Body of pancreas (tissue), 4 donors: Measurements from ENCODE around the gene ANKEF1. TPM values are rescaled to one million over a fixed set of nuclear protein-coding genes. Genes with fewer than 3 reads are reported as not detected.

Experiments used
- ATAC-seq: fragments of 150-250 bp; one replicate; pipeline ENCODE4 v1.9.1; 2016
- DNase-seq, 4 donors: peaks; one replicate each; pipeline ENCODE4 v3.0.0-alpha.2; 2019
- H3K27ac ChIP-seq, 4 donors: fragments of 200-600 bp; sonication (generic); 1 replicate in 3 of 4; 2 replicates in 1 of 4; pipeline versions ENCODE4 v1.5.1 to v1.6.1; 2016 to 2019; ENCODE audit warnings: mild to moderate bottlenecking in 1 of 4, mixed read lengths in 1 of 4, moderate library complexity in 1 of 4
- H3K27me3 ChIP-seq, 2 donors: fragments of 200-600 bp; sonication (generic); one replicate each; pipeline ENCODE4 v1.6.0; 2016; ENCODE audit warnings: mild to moderate bottlenecking in 1 of 2
- H3K36me3 ChIP-seq, 2 donors: fragments of 200-600 bp; sonication (generic); replicated peaks in 1 of 2; 2 replicates each; pipeline ENCODE4 v1.5.1; 2016; ENCODE audit warnings: low read depth in 2 of 2; ENCODE audit not compliant: insufficient read depth in 1 of 2
- H3K4me1 ChIP-seq: fragments of 200-600 bp; sonication (generic); one replicate; pipeline ENCODE4 v1.6.0; 2016
- H3K4me3 ChIP-seq, 2 donors: fragments of 200-600 bp; sonication (generic); 1 replicate in 1 of 2; 2 replicates in 1 of 2; pipeline ENCODE4 v1.5.1; 2016 to 2019
- H3K9me3 ChIP-seq, 3 donors: fragments of 200-600 bp; sonication (generic); 1 replicate in 2 of 3; 2 replicates in 1 of 3; pipeline ENCODE4 v1.5.1; 2016
- CTCF ChIP-seq, 7 experiments: fragments of 450-650 bp in 4 of 7; fragments of 200-600 bp in 3 of 7; sonication (generic) in 3 of 7; IDR thresholded peaks; one replicate each; pipeline ENCODE4 v1.5.1; 2016 to 2019; ENCODE audit warnings: antibody characterized with exemption in 7 of 7
- POLR2A ChIP-seq, 3 donors: fragments of 450-650 bp; IDR thresholded peaks; one replicate each; pipeline ENCODE4 v1.6.1; 2016; ENCODE audit warnings: antibody characterized with exemption in 3 of 3, mild to moderate bottlenecking in 2 of 3
- WGBS, 2 donors: methylation state at CpG; one replicate each; pipeline ENCODE4 v1.1.5; 2017; 5-methylcytosine and 5-hydroxymethylcytosine counted together
- intact Hi-C: fragments of 100-400 bp; cut with DNase I; formaldehyde crosslinking; loops from one replicate; pipeline ENCODE4 v1.15.1; 2023
- total RNA-seq, 2 donors: library from RNA; depleted of rRNA; stranded (reverse); fragments of >200 nt; gene quantifications; one replicate each; pipeline ENCODE4 v1.1.0, GENCODE V29; 2016

ANKEF1 gene
- total RNA-seq, 2 donors from 2014 or later = 5.9 to 6.2 TPM

GRCh38 chr20:10040070-10040975 lies 5.5 kb downstream of the ANKEF1 start:
- Histone ChIP-seq H3K9me3 (no peaks in the 10 kb centered on the region), H3K4me3 (no peak overlapping the region), H3K36me3 (no peaks in the 10 kb centered on the region), H3K27me3 (no peaks in the 10 kb centered on the region), H3K4me1 (peaks cover 31% of the 10 kb centered on the region), H3K27ac (peak overlapping the region in 1 of 4 donors; percentile 24)
- TF ChIP-seq POLR2A (IDR thresholded peaks at IDR 0.05) (no peak), CTCF (IDR thresholded peaks at IDR 0.05) (no peak)
- intact Hi-C loops = no loop called here
- 44 to 45% methylated on average over 5 of the region's 5 CpGs for WGBS, 2 donors
- no peak for ATAC-seq
- no peak for DNase-seq

- H3K4me1 ChIP-seq = peaks cover 15% of the 10 kb centered on the region
- ATAC-seq (no peak), DNase-seq (no peak)
- no peaks in the 10 kb centered on the region for H3K36me3 ChIP-seq
- TF ChIP-seq POLR2A (IDR thresholded peaks at IDR 0.05) (no peak), CTCF (IDR thresholded peaks at IDR 0.05) (no peak)
- WGBS, 2 donors = 36 to 41% methylated on average over 3 of the region's 3 CpGs
- H3K27me3 ChIP-seq = no peaks in the 10 kb centered on the region
- H3K4me3 ChIP-seq = no peak overlapping the region
- intact Hi-C loops = no loop called here
- H3K9me3 ChIP-seq = no peaks in the 10 kb centered on the region
- H3K27ac ChIP-seq = peak overlapping the region in 1 of 4 donors; percentile 32
These were observed 7.3 kb downstream of the ANKEF1 start for GRCh38 chr20:10042086-10042485.

- ATAC-seq (no peak), DNase-seq (peak in 1 of 4 donors; percentile 38)
- WGBS, 2 donors = 26 to 33% methylated on average over 4 of the region's 4 CpGs
- peaks cover 6% of the 10 kb centered on the region for H3K4me1 ChIP-seq
- H3K36me3 ChIP-seq = no peaks in the 10 kb centered on the region
- H3K9me3 ChIP-seq = no peaks in the 10 kb centered on the region
- no peak overlapping the region for H3K27ac ChIP-seq
- no peaks in the 10 kb centered on the region for H3K27me3 ChIP-seq
- no peak overlapping the region for H3K4me3 ChIP-seq
- no peak for TF ChIP-seq POLR2A (IDR thresholded peaks at IDR 0.05)
- TF ChIP-seq CTCF (IDR thresholded peaks at IDR 0.05) = peak in 2 of 7 experiments; percentile 9 to 19
- intact Hi-C loops = no loop called here
These were observed 12.6 kb downstream of the ANKEF1 start for GRCh38 chr20:10047427-10047826.

GRCh38 chr20:10051185-10051584 lies 16.4 kb downstream of the ANKEF1 start:
- H3K27ac ChIP-seq = no peak overlapping the region
- intact Hi-C loops = no loop called here
- H3K4me1 ChIP-seq = peaks cover 6% of the 10 kb centered on the region
- no peak for DNase-seq
- no peak for ATAC-seq
- no peak overlapping the region for H3K4me3 ChIP-seq
- H3K9me3 ChIP-seq = no peaks in the 10 kb centered on the region
- H3K27me3 ChIP-seq = no peaks in the 10 kb centered on the region
- peaks cover 0 to 7% of the 10 kb centered on the region in 2 donors for H3K36me3 ChIP-seq
- WGBS, 2 donors = 84 to 92% methylated on average over 1 of the region's 1 CpG
- no peak for TF ChIP-seq CTCF (IDR thresholded peaks at IDR 0.05)
- no peak for TF ChIP-seq POLR2A (IDR thresholded peaks at IDR 0.05)
